Psoas muscle (tissue), 8 donors: ENCODE data around the gene HOXB13. TPM values are rescaled to one million over a fixed set of nuclear protein-coding genes. Genes with fewer than 3 reads are reported as not detected.

Experiments
- ATAC-seq, 4 donors: fragments of 200-7000 bp; cut with Tn5 transposase; one replicate each; pipeline ENCODE4 v1.9.1; 2020; ENCODE audit warnings: moderate library complexity in 3 of 4, mild to moderate bottlenecking in 2 of 4
- DNase-seq, 2 donors: peaks; one replicate each; pipeline ENCODE4 v3.0.0-alpha.2; 2020
- H3K27ac ChIP-seq: fragments of 200-600 bp; one replicate; pipeline ENCODE4 v1.8.0; 2022
- H3K27me3 ChIP-seq, 3 donors: fragments of 200-600 bp in 1 of 3; one replicate each; pipeline versions ENCODE4 v1.6.1 to v1.8.0; 2013 to 2022; ENCODE audit warnings: low read length in 2 of 3, mild to moderate bottlenecking in 2 of 3, moderate library complexity in 1 of 3; ENCODE audit not compliant: insufficient read depth in 3 of 3
- H3K36me3 ChIP-seq, 2 donors: fragments of 200-600 bp in 1 of 2; one replicate each; pipeline versions ENCODE4 v1.6.1 to v1.8.0; 2013 to 2022; ENCODE audit warnings: low read depth in 1 of 2, mild to moderate bottlenecking in 1 of 2, moderate library complexity in 1 of 2; ENCODE audit not compliant: insufficient read depth in 1 of 2
- H3K4me1 ChIP-seq: fragments of 200-600 bp; one replicate; pipeline ENCODE4 v1.8.0; 2022
- H3K4me3 ChIP-seq: fragments of 200-600 bp; one replicate; pipeline ENCODE4 v1.8.0; 2022; ENCODE audit warnings: mild to moderate bottlenecking
- H3K9me3 ChIP-seq: fragments of 200-600 bp; one replicate; pipeline ENCODE4 v1.8.0; 2022
- CTCF ChIP-seq: fragments of 200-600 bp; IDR thresholded peaks from one replicate; pipeline ENCODE4 v1.8.0; 2022; ENCODE audit warnings: antibody characterized with exemption
- WGBS, 3 donors: extraction: QIAGEN DNeasy Blood & Tissue Kit; methylation state at CpG; one replicate each; pipeline versions ENCODE4 v1.1.6 to v1.1.7; 2013; 5-methylcytosine and 5-hydroxymethylcytosine counted together
- intact Hi-C, 2 donors: fragments of 100-400 bp; cut with DNase I; formaldehyde crosslinking; loops; one replicate each; pipeline versions ENCODE4 v1.11.0 to v1.14.2; 2022
- polyA plus RNA-seq, 3 donors: library from polyadenylated mRNA; stranded (reverse); fragments of 200-250 nt; gene quantifications; one replicate each; pipeline ENCODE4 v1.2.3, GENCODE V29; 2013
- total RNA-seq, 4 donors: library from RNA; stranded (reverse); fragmentation: NEBNext Ultra II Directional in 2 of 4; extraction: Animal tissue kit (Norgen Biotek cat#: 25700) in 2 of 4; gene quantifications; one replicate each; pipeline versions ENCODE4 v1.2.1 to v1.2.4, GENCODE V29; 2021 to 2023
- donor health status: healthy with polysubstance abuse.
- donor health status: DM: no; HTN: no; CAD: no; lungs with moderate emphysema.
- donor health status: Bipolar disorder and iron deficiency.
- donor health status: healthy.
- donor health status: DM: yes; HTN: yes; CAD: no.
- donor health status: DM: no; HTN: no; CAD: no.
- donor health status: DM: no; HTN: no; CAD: no.
- donor health status: DM: yes; HTN: yes; CAD: no.

The HOXB13 gene
- total and polyA plus RNA-seq, 7 donors: not detected

GRCh38 chr17:48749621-48750553 lies 21.3 kb upstream of the HOXB13 start:
- Histone ChIP-seq H3K27me3 (peaks cover 11 to 98% (median 46%) of the 10 kb centered on the region in 3 donors), H3K4me3 (no peak overlapping the region), H3K4me1 (no peaks in the 10 kb centered on the region), H3K27ac (no peak overlapping the region), H3K9me3 (no peaks in the 10 kb centered on the region), H3K36me3 (no peaks in the 10 kb centered on the region)
- no peak for TF ChIP-seq CTCF
- intact Hi-C loops: no loop called here
- DNase-seq (no peak), ATAC-seq (no peak)
- 10 to 14% (median 10%) methylated on average over 32 of the region's 32 CpGs for WGBS, 3 donors

- no peak for ATAC-seq
- Histone ChIP-seq H3K27me3 (peaks cover 11 to 98% (median 37%) of the 10 kb centered on the region in 3 donors), H3K36me3 (no peaks in the 10 kb centered on the region), H3K9me3 (no peaks in the 10 kb centered on the region), H3K4me3 (no peak overlapping the region), H3K4me1 (no peaks in the 10 kb centered on the region), H3K27ac (no peak overlapping the region)
- 25 to 30% (median 28%) methylated on average over 16 of the region's 16 CpGs for WGBS, 3 donors
- no peak for TF ChIP-seq CTCF
- no peak for DNase-seq
- intact Hi-C loops: no loop called here
These were observed 20.4 kb upstream of the HOXB13 start for GRCh38 chr17:48748718-48749566.

- Histone ChIP-seq H3K27me3 (peaks cover 11 to 98% (median 32%) of the 10 kb centered on the region in 3 donors), H3K4me3 (no peak overlapping the region), H3K27ac (no peak overlapping the region), H3K9me3 (no peaks in the 10 kb centered on the region), H3K4me1 (no peaks in the 10 kb centered on the region), H3K36me3 (no peaks in the 10 kb centered on the region)
- WGBS, 3 donors: 7 to 9% (median 8%) methylated on average over 51 to 53 of the region's 53 CpGs
- TF ChIP-seq CTCF: no peak
- ATAC-seq (no peak), DNase-seq (no peak)
- intact Hi-C loops: no loop called here
These were observed 19.2 kb upstream of the HOXB13 start for GRCh38 chr17:48747445-48748363.

- no peak for DNase-seq
- ATAC-seq: no peak
- H3K27ac ChIP-seq: no peak overlapping the region
- no peaks in the 10 kb centered on the region for H3K9me3 ChIP-seq
- no peak overlapping the region for H3K4me3 ChIP-seq
- no peak for TF ChIP-seq CTCF
- 2 to 6% (median 4%) methylated on average over 21 of the region's 21 CpGs for WGBS, 3 donors
- H3K4me1 ChIP-seq: no peaks in the 10 kb centered on the region
- intact Hi-C loops: no loop called here
- no peaks in the 10 kb centered on the region for H3K36me3 ChIP-seq
- H3K27me3 ChIP-seq: peaks cover 11 to 98% (median 30%) of the 10 kb centered on the region in 3 donors
These were observed 18.4 kb upstream of the HOXB13 start for GRCh38 chr17:48746916-48747444.
